Pons (tissue), 1 donor: Measurements from ENCODE around the gene NDUFS6.
"Not testable (repeated sequence)": the region's sequence is repeated elsewhere in the genome, so short reads cannot be mapped to it uniquely, and the experiment has no call there.

Source experiments
- DNase-seq: peaks from one replicate; pipeline ENCODE4 v3.0.0-alpha.2; 2016; ENCODE audit warnings: low spot score

Gene NDUFS6

GRCh38 chr5:1798589-1798988 lies 2.6 kb upstream of the NDUFS6 start:
- DNase-seq: not testable (repeated sequence)

GRCh38 chr5:1799110-1799601 lies 2.1 kb upstream of the NDUFS6 start:
- peak; percentile 12 for DNase-seq

GRCh38 chr5:1799602-1800471 lies 1.4 kb upstream of the NDUFS6 start, which contains the start of gene MRPL36:
Gene MRPL36, minus strand, starts transcription at chr5:1799837. Its CDS starts 902 bp downstream, at chr5:1798935.
- DNase-seq: peak; percentile 78

GRCh38 chr5:1800472-1801221 lies 560 bp upstream of the NDUFS6 start:
- peak; percentile 68 for DNase-seq

- no peak for DNase-seq
Observed at GRCh38 chr5:1801967-1802295, 724 bp downstream of the NDUFS6 start.

- no peak for DNase-seq
Observed at GRCh38 chr5:1803192-1803591, 2.0 kb downstream of the NDUFS6 start.

- no peak for DNase-seq
Observed at GRCh38 chr5:1804001-1804690, 2.9 kb downstream of the NDUFS6 start.

- no peak for DNase-seq
Observed at GRCh38 chr5:1805326-1805725, 4.1 kb downstream of the NDUFS6 start.

GRCh38 chr5:1805736-1806135 lies 4.5 kb downstream of the NDUFS6 start:
- DNase-seq: no peak

GRCh38 chr5:1806199-1806598 lies 5.0 kb downstream of the NDUFS6 start:
- DNase-seq: no peak

- DNase-seq: no peak
Observed at GRCh38 chr5:1806974-1807373, 5.8 kb downstream of the NDUFS6 start.

GRCh38 chr5:1807451-1808185 lies 6.4 kb downstream of the NDUFS6 start:
- DNase-seq: no peak

- DNase-seq: no peak
Observed at GRCh38 chr5:1808439-1808838, 7.2 kb downstream of the NDUFS6 start.

- no peak for DNase-seq
Observed at GRCh38 chr5:1809416-1810035, 8.3 kb downstream of the NDUFS6 start.

GRCh38 chr5:1810581-1811101 lies 9.4 kb downstream of the NDUFS6 start:
- DNase-seq: no peak

- no peak for DNase-seq
Observed at GRCh38 chr5:1814183-1815020, 13.2 kb downstream of the NDUFS6 start.

- DNase-seq: no peak
Observed at GRCh38 chr5:1815071-1815786, 14.0 kb downstream of the NDUFS6 start.

GRCh38 chr5:1815881-1816292 lies 14.7 kb downstream of the NDUFS6 start:
- no peak for DNase-seq

GRCh38 chr5:1816495-1817089 lies 15.4 kb downstream of the NDUFS6 start:
- not testable (repeated sequence) for DNase-seq
